Activated gamma-delta T cell treated with Interleukin-2 at 50 U/mL for 16 hours (primary cell): ENCODE data around the gene ADD2.

Source experiments
- DNase-seq: peaks from one replicate; pipeline ENCODE4 v3.0.0-alpha.2; 2020

Gene ADD2

DNA sequence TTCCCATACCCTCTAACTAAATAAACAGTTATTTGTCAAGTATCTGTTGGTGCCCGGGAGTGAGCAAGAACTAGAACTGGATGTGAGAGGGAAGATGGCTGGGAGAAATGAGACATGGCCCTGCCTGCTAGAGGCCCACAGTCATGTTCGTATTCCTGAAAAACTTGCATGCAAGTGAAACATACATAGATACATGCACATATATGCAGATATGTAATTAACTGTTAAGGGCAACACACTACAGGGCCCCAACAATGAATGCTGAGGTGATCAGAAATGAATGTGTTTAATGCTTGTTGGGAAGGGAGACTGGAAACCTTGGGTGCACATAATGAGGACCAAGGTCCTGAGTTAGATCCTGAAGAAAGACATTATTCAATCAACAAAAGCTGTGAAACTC lies 49.8 kb downstream of the ADD2 start:
- DNase-seq = no peak

DNA sequence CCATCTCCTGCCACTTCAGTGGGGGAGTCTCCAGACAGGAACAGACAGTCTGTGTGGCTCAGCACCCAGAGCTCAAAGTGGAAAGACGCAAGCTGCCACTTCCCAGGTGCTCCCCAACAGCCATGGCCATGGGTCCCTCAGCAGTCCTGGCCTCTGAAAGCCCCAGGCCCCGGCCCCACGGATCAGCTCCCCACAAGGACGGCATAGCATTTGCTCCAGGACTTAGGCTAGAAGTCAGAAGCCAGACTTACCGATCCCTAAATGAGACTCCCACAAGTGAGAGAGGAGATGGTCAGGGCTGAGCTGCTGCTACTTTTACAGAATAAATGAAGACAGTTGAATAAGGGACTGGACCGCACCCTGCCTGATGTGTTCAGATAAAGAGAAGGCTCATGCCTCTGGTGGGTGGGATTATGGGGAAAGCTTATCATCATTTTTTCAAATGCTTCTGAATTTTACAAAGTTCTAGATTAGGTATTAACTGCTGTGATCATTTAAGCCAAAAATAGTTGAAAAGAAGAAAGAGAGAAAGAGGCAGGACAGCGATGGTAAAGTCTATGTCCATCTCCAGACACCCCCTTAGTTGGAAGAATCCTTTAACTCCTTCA lies 50.5 kb downstream of the ADD2 start:
- no peak for DNase-seq

DNA sequence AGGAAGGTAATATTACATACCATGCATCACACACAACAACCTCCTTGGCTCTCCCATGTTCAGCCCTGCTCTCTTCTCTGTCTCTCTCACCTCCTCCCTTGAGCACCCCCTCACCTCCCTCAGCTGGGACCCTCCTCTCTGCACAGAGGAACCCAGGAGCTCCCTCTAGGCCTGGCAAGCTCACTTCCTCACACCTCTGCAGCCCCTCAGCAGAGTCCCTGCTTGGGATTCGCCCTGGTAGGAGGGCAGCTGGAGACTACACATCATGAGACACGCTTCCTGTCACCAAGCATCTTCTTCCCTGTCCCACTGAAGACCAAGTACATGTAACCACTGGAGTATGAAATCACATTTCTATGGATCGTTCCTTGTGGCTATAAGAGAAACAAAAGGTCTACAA lies 51.0 kb downstream of the ADD2 start:
- DNase-seq = no peak

DNA sequence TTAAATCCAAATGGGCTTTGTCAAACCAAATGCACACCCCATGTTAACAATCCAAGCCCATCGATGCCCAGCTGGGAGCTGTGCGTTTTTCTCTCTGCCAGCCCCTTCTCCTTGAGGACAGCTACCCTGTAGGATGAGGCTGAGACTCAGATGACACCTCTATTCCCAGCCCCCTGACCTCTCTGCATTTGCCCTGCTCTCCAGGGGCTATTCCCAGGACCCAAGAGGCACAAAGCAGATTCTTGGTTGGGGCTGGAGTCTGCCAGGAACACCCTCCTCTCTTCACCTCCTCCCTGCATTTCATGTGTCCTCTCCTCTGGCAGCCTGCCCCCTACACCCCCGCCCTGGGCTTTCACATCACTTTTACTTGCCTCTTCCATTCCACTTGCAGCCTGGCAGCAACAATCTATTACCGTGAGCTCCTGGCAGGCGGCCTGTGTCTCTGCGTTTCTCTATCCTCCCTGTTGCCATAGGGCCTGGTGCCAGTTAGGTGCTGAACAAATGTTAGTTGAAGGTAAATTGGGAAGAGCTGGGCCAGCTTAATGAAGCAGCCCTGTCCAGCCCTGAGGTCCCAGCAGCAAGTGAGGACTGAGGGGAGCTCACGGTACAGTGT lies 51.8 kb downstream of the ADD2 start:
- DNase-seq = no peak

DNA sequence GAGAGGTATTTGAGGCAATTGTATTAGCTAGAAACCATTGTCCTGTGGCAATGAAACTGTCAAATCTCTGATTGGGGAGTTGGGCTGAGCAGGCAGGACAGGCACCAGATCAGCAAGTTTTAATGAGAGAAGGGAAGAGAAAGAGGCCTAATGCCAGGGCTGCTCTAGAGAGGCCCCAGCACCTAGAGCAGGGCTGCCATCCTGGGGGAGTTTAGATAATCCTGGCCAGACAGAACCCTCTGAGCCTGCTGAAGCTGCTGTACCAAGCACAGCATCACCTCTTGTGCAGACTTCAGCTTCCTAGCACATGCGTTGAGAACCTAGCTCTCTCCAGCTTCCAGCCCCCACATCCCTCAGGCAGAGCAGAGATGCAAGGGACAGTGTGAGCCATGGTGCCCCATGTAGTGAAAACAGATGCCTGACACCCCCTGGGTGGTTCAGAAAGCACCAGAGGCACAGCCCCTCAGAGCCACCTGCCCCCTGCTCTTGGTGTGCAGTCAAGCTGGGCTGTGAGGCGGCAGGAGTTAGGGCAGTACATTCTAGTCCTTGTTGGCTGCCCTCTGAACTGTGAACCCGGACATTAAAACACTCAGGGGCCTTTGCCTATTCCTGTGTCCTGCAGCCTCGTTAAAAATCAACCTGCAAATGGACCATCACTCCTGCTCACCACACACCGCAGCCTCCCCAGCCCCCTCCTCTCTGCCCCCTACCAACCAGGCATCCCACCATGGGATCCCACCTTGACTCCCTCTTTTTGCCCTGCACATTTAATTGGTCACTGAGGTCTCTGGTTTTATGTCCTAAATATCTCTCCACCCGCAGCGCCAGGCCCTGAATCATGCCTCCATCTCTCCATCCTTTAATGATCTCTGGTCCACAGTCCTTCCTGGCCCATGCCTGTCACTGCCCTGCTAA lies 52.7 kb downstream of the ADD2 start:
- DNase-seq = no peak

DNA sequence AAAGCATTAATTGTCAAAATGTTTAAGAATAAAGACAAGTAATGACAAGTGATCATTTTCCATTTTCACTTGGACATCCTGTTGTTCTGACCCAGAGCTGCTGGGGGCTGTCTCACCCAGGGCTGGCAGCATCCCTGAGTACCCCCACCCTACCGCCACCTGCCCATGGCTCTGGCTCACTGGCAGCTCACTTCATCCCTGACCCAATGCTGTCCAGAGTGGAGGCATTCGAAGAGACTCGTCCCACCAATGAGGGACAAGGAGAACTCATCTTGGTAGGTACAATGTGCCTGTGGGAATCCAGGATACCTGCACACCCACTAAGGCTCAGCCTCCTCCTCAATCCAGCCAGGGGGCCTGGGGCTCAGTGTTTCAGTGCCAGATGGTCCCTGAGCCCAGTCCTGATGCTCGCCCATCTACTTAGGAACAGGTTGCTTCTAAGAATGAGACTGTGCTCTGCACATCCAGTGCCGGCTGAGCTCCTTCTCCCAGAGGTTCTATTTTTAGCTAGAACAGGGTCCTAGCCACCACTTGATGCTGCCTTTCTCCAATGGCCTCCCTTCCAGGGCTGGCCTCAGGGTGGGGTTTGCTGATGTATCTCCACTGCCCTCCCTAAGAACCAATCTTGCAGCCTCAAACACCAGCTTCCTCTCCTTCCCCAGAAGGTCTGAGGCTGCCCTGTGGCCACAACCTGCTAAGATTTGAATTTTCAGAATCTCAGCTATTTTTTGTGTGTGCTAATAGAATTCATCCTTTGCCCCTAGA lies 53.7 kb downstream of the ADD2 start:
- DNase-seq = no peak

DNA sequence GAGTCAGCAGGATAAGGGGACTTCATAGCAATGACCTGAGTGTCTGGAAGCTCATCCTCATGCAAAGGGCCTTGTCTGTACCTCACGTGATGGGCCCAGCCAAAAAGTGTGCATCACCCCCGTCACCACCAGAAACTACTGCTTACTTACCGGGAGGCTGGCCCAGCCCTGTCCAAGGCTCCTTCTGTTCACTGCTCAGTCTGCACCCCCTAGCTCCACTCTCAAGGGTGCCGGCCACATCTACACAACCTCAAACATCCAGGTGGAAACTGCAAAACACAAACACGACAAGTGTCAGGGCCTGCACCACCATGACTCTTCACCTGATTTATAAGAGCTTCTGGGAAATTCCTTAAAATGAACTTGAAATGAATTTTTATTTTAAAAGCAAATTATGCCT lies 55.1 kb downstream of the ADD2 start:
- no peak for DNase-seq

DNA sequence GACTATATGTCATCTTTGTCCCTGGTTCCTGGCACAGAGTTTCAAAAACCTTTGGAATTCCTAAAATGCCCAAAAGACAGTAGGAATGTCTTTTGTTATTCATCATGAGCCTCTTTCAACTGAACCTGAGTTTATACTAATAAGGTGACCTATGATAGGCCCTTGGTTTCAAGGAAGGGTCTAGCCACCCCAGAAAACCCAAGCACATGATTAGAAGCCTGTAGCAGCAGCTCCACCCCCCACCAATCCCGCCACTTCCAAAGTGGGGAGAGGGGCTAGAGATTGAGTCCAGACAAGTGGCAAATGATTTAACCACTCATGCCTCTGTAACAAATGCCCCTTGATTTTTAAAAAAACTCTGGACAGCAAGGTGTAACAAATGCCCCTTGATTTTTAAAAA lies 56.8 kb downstream of the ADD2 start:
- no peak for DNase-seq

DNA sequence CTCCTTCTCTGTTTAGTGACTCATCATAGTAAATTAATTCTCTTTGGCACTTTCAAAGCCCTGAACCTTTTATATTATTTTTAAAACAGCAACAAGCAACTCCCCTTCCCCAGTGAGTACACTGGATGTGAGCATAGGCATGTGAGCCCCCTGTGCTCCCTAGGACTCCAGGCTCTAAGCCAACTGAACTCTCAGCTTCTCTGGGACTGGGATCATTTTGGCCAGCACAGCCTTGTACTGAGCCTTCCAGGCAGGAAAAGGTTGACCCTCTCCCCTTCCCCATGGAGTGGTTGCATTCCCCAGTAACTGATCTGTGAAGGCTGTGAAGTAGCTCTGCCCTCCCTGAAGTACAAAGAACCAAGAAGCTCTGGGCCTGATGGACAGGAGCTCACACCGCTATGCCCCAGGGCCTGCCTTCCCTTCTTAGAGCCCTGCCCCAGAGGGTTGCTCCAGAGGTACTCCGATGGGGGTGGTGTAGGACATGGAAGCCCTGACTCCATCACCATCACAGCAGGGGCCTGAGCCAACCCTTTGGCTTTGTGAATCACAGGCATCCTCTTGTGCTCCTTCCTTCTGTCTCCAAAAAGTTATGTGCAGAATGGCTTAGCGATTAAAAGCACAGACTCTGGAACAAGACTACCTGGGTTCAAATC lies 57.8 kb downstream of the ADD2 start:
- DNase-seq = no peak

DNA sequence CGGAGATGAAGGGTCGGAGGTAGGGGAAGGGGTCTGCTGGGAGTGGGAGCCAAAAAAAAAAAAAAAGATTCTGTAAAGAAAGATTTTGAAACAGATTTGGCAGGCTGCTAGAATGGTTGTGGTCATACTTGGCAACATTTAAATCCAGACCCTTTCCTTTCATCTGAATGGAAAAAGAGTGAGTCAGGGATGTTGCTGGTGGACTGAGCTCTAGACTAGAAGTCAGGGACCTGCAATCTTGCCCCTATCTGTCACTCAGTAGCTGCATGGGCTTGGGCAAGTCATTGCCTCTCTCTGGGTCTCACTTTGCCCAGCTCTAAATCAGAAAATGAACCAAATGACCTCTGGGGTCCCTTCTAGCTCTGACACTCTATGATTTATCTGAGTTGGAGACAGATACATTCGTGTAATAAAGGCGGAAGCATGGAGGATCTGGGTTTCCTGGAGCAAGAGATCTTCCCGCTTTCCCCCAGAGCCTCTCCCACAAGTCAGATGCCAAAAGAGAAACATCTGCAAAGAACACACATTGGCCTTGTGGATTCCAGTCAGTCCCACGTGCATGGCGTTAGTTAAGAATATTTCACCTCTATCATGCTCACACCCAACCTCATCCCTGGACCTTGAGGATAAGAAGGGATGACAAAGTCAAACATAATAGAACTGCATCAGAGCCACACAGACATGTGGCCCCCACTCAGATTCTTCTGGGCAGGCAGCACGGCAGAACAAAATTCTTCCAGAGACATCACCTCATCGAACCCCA lies 58.5 kb downstream of the ADD2 start:
- DNase-seq = no peak

DNA sequence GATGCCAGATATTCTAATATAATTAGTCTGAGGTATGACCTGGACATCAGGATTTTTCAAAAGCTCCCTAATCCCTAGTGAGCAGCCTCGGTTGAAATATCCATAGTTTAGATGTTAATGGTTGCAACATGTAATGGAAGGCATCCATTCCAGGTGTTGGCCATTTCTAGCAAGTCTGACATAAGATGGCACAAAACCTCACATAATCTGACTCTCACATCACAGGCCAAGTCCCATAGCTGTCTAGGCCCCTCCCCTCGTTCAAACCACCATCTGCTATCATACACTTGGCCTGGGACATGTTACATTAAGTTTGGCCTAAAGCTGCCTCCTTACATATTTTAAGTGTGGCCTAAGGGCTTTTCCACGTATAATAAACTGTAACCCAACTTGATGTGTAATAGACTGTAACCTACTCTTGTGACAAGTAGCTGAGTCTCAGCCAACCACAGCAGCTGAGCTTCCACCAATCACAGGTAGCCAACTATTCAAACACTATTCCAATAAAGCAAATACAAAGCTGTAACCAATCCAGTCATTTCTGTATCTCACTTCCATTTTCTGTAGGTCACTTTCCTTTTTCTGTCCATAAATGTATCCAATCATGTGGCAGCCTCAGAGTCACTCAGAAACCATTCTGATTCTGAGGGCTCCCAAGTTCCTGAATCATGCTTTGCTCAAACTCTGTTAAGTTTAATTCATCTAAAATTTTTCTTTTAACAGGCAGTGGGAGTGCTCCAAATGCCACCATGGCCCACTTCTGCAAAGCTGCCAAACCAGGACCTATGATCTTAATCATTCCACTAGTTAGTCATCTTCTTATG lies 59.4 kb downstream of the ADD2 start:
- no peak for DNase-seq

DNA sequence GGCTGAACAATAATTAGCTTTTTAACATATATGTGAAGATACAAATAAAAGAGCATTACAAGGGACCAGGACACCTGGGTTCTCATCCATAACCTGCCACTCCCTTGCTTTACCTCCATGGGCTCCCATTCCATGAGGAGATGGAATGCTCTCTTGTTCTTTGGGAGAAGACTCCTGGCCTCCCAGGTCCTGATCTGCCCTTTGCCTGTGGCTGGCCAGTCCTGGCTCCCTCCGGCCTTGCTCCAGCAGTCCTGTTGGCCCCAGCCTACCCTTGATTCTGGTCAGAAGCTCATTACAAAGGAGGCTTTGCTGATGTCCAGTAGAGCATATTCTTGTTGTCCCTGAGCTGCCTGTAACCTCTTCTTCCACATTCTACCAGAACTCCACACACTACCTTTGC lies 60.3 kb downstream of the ADD2 start:
- no peak for DNase-seq

DNA sequence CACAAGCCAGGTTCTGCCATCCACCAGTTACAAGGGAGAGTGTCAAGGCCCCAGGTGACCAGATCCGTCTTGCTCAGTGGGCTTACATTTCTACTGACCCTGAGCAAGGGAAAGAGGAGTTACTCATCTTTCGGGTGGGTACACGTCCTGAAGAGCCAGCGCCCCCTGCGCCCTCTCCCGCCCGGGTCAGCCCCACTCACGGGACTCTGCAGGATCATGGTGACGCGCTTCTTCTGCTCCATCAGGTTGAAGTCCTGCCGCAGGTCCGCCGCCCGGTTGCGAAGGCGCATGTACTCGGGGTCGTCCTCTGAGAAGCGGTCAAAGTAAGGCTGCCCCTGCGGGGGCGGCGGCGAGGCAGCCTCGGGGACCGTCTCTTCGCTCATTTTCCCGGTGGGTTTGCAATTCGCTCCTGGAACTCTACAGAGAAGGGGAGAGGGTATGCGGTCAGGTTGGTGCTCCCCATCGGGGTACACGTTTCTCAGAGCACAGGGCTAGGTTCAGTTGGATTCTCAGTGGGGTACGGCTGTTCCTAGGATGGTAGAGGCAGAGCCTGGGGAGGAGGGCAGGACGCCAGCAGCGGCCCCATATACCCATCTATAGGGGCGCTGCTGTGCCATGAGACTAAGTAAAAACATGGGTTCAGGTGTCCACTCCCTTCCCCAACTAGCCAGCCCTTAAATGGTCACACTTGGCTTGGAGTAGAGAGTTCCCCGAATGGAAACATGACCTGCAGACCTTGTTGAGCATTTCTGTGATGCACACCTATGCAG lies 61.8 kb downstream of the ADD2 start:
- no peak for DNase-seq

DNA sequence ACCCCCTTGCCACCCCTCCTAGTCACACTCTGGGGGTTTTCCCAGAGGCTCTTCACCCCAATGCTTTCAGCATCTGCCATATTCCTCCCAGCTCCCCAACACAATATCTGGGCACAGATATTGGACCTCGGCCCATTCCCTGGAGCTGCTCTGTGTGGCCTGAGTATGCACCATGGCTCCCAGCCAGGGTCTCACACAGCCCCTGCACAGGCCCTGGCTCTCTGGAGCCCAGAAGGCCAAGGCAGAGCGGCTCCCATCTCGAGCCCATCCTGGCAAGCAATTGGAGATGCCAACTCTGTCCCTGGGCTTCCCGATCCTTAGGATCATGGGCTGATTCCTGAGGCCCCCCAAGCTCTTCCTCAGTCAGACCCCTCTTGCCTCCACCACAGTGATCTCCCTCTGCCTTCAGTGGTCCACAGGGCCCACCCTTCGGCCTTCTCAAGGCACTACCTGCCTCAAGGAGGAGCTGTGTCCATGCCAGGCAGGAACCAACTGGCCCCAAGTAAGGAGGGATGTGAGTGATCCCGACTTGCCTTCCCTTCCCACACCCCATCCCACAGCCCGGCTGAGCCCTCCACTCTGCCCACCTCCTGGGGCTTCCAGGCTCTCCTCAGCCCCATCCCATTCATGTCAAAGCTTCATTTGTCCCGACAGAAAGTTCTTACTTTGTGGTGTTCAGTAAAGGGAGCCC lies 62.7 kb downstream of the ADD2 start:
- DNase-seq = no peak

DNA sequence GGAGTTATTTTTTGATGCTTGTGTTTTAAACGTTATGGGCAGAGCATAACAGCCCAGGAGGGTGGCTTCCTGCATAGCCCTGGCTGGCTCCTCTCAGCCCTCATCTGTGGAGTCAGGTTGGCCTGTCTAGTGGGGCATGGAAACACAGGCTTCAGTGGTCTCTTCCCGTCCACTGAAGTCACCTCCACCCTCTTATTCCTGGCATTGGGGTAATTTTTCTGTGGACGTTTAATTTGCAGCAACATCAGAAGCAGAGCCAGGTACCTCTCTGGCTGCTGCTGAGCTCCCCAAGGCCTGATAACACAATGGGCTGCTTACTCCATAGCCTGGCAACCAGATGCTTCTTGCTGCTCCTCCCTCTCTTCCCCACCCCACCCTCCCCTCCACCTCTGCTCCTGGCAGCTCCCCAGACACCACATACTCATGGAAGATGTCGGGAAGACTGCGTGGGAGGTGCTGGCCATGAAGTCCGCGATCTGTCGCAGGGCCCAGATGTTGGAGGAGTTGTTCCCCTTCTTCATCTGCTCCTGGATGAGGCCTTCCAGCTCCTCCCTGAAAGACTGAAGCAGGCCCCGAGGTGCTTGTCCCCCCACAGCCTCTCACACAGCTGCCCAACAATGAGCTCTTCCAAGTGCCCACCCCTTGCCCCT lies 64.0 kb downstream of the ADD2 start:
- no peak for DNase-seq

DNA sequence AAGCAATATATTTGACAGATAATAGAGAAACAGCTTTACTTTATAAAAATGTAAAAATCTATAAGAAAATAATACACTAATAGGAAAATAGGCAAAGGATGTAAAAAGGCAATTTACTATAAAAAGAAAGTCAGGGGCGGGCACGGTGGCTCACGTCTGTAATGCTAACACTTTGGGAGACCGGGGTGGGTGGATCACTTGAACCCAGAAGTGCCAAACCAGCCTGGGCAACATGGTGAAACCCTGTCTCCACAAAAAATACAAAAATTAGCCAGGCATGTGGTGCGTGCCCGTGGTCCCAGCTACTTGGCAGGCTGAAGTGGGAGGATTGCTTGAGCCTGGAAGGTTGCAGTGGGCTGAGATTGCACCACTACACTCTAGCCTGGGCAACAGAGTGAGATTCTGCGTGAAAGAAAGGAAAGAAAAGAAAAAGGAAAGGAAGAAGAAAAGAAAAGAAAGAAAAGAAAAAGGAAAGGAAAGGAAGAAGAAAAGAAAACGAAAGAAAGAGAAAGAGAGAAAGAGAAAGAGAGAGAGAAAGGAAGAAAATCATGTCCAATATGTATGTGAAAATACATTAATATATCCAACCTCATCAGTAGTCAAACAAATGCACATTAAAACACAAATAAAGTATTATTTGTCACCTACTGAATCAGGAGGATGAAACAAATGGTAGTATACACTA lies 65.1 kb downstream of the ADD2 start:
- DNase-seq = no peak

DNA sequence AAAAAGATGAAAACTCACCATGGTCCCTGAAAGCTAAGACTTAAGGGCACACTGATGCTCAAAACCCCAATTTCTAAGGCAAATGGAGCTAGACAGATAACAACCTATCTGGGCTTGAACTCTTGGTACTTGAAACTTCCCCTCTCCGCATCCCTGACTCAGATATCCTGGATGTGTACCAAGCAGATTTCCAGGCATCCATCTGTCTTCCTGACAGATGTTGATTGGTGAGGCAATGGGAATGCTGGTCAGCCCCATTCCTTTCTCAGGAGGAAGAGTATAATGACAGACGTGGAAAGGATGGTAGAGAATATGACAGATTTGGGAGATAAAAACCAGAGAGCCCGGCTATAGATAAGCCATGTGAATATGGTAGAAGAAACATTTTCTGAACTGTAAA lies 69.2 kb downstream of the ADD2 start:
- DNase-seq = no peak

DNA sequence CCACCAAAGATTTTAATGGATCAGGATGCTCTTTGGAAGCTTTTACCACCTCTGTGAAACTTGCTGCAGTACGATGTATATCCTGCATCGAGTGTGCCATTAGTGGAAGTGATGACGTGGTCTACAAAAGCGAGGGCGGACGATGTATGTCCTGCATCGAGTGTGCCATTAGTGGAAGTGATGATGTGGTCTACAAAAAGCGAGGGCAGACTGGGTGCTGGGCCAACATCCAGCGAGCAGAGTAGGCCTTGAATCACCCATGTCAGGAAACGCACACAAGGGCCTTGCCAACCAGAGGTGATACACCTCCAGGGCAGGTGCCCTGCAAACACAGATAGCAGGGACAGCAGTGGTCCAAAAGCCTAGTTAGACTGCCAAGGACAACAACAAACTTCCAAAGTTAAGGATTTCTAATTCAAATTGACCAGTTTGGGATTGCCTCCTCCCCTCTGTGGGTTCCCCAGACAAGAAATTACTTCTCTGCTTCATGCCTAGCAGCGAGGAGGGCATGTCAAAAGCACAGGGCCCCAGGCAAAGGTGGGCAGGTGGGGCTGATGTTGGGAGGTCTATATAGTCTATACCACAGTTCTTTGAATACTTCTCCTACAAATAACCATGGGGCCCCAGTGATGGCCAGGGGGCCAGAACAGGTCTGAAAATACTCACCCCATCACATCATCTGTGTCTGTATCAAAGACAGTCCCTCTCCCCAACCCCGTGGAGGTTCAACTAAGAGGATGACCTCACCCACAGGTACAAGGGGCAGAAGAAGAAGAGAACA lies 70.2 kb downstream of the ADD2 start:
- no peak for DNase-seq
